Glomerular visceral epithelial cell (primary cell): Measurements from ENCODE around the gene FNDC1.

Source experiments
- DNase-seq: peaks from one replicate; pipeline ENCODE4 v3.0.0-alpha.2; 2016; ENCODE audit errors: extremely low spot score

Gene FNDC1

GRCh38 chr6:159212525-159213280 lies 43.5 kb downstream of the FNDC1 start:
- no peak for DNase-seq

- DNase-seq, result no peak
Observed at GRCh38 chr6:159213405-159213804, 44.2 kb downstream of the FNDC1 start.

GRCh38 chr6:159214281-159214680 lies 45.1 kb downstream of the FNDC1 start:
- no peak for DNase-seq

GRCh38 chr6:159217595-159218275 lies 48.5 kb downstream of the FNDC1 start:
- DNase-seq, result peak; percentile 14

DNA sequence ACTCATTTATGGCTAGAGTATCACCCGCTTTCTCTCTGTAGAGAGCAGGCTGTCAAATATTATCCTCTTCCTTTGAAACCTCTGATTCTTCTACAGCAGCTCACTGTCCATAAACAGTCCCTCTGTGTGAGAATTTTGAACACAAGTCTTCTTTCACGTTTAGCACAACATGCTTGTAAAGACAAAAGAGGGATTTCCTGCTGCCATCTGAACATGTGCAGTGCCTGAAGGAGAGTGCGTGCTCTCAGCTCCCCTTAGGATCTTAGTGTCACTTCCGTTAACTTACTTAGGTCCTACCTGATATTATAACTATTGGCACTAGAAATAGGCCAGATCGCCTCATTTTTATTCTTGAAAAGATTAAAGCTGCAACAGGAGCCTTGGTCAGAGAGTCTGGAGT lies 50.9 kb downstream of the FNDC1 start:
- DNase-seq, result no peak

GRCh38 chr6:159221486-159222170 lies 52.4 kb downstream of the FNDC1 start:
- no peak for DNase-seq

DNA sequence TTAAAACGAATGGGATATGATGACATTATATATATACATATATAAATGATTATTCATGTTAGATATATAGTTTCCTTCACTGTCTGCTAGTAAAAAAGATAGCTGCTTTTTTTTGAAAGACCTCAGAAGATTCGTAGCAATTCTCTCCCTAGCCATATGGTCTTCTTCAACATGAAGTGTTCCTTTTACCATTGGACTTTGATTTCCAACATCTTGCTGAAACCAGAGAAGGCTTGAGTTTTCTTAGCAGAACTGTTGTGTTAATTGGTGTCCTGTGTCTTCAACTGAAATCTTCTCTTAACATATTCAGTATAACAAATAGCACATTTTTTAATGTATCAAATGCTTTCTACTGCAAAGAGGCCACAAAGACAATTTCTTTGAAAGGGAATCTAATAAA lies 55.3 kb downstream of the FNDC1 start:
- DNase-seq, result no peak

GRCh38 chr6:159229651-159230051 lies 60.5 kb downstream of the FNDC1 start:
- DNase-seq, result no peak

DNA sequence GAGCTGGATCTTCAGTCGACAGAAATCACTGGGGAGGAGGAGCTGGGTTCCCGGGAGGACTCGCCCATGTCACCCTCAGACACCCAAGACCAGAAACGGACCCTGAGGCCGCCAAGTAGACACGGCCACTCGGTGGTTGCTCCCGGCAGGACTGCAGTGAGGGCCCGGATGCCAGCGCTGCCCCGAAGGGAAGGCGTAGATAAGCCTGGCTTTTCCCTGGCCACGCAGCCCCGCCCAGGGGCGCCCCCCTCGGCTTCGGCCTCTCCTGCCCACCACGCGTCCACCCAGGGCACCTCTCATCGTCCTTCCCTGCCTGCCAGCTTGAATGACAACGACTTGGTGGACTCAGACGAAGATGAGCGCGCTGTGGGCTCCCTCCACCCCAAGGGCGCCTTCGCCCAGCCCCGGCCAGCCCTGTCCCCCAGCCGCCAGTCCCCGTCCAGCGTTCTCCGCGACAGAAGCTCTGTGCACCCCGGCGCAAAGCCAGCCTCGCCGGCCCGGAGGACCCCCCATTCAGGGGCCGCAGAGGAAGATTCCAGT lies 63.0 kb downstream of the FNDC1 start:
- DNase-seq, result no peak

DNA sequence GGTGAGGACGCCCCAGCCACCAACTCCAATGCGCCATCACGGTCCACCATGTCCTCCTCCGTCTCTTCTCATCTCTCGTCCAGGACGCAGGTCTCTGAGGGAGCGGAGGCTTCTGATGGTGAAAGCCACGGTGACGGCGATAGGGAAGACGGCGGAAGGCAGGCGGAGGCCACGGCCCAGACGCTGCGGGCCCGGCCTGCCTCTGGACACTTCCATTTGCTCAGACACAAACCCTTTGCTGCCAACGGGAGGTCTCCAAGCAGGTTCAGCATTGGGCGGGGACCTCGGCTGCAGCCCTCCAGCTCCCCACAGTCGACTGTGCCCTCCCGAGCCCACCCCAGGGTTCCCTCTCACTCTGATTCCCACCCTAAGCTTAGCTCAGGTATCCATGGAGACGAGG lies 63.6 kb downstream of the FNDC1 start:
- no peak for DNase-seq

DNA sequence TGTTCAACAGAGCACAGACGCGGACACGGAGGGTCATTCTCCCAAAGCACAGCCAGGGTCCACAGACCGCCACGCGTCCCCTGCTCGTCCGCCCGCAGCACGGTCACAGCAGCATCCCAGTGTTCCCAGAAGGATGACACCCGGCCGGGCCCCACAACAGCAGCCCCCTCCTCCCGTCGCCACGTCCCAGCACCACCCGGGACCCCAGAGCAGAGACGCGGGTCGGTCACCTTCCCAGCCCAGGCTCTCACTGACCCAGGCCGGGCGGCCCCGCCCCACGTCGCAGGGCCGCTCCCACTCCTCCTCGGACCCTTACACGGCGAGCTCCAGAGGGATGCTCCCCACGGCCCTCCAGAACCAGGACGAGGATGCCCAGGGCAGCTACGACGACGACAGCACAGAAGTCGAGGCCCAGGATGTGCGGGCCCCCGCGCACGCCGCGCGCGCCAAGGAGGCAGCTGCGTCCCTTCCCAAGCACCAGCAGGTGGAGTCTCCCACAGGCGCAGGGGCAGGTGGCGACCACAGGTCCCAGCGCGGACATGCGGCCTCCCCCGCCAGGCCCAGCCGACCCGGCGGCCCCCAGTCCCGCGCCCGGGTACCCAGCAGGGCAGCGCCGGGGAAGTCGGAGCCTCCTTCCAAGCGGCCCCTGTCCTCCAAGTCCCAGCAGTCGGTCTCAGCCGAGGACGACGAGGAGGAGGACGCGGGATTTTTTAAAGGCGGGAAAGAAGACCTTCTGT lies 64.3 kb downstream of the FNDC1 start:
- no peak for DNase-seq

- DNase-seq, result no peak
Observed at GRCh38 chr6:159234102-159234553, 64.9 kb downstream of the FNDC1 start.

- no peak for DNase-seq
Observed at GRCh38 chr6:159238920-159239558, 69.8 kb downstream of the FNDC1 start.

GRCh38 chr6:159249128-159249527 lies 79.9 kb downstream of the FNDC1 start:
- DNase-seq, result no peak

DNA sequence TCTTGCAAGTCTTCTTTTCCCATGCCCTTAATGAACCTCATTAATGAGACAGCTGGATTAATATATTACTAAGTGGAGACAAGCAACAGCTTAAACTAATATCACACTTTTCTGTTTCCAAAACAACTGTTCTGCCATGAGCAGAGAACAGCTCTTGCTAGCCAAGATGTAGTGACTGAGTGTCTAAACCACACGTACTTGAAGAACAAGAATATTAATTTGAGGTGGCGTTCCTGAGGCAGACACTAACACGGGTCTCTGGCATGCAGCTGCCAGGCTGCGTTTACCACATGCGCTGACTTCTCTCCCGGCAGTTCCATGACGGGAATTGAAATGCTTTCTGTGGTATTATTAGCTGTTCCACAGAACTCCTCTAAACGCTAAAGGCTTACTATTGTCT lies 80.6 kb downstream of the FNDC1 start:
- no peak for DNase-seq

- no peak for DNase-seq
Observed at GRCh38 chr6:159250633-159251032, 81.4 kb downstream of the FNDC1 start.

DNA sequence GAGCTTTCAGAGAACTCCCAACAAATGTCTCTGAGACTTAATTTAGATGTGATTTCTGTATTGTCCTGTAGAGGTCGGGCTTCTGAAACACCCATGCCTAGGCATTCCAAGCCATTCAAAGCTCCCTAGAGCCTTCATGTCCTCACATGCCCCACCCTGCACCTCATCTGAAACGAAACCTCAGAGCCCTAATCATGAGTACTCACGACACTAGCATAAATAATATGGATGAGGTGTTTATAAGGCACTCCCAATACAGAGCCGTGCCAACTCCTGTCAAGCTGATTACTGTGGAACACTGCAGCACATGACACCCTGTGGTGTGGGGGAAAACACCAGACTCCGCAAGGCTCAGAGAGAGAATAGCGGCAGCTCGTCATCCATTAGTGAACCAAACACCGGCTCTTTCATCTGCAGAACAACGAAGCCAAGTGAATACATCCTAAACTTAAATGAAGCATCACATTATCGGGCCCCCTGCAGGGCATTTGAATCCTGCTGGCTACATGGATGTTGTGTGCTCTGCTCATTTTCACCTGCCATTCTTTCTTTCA lies 83.8 kb downstream of the FNDC1 start:
- DNase-seq, result peak; percentile 37

DNA sequence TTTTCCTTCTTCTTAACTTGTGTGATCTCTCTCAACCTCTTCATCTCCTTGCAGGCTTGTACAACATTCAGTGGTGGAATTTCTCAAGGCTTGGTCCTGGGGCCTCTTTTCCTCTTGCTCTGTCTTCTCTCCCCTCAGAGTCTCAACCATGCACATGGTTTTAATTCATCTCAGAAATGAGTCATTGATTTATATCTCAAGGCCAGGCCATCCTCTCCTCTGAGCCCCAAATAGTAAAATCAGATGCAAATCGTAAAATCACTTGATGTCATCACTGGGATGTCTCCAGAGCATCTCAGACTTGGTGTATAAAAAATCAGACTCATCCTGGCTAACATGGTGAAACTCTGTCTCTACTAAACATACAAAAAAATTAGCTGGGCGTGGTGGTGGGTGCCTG lies 85.0 kb downstream of the FNDC1 start:
- DNase-seq, result no peak

- DNase-seq, result no peak
Observed at GRCh38 chr6:159255434-159255951, 86.3 kb downstream of the FNDC1 start.

DNA sequence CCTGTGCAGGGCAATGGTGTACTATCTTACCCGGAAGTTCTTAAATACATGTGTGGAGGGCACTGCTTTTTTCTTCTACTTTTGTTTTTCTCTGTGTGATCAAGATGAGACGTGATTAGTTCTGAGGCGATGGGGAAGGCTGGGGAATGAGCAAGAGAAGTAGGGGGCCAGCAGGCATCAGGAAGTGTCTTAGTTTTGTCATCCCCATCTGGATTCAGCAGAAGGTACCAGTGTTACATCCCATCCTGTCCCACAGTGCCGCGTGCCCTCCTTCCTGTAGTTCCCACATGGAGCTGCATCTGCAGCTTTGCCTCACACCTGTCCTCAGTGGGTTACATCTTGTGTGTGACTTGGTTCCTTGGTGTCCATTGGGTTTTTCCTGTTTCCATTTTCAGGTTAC lies 86.9 kb downstream of the FNDC1 start:
- no peak for DNase-seq

DNA sequence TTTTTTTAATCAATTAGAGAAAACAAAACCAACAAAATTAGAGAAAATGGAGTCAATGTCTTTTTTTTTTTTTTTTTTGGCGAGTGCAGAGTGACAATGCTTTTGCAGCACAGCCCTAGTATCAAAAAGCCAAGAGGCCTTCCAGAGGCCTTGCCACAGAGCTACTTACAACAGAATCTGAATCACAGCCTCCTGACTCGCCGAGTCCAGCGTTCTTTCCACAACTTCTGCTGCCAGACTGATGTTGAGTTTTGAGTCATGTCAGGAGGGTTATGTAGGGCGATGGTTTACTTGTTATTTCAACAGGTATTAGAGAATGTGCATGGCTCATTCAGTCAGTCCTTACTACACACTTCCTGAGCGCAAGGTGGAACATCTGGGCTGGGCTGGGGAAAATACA lies 88.6 kb downstream of the FNDC1 start:
- DNase-seq, result no peak
